Erythroblast (primary cell): ENCODE results near the gene LRRC49.

Experiments used
- GATA1 ChIP-seq: IDR thresholded peaks from 2 replicates; pipeline ENCODE4 v1.6.1; 2011; ENCODE audit warnings: low read depth, mild to moderate bottlenecking, control low read depth, low read length, moderate library complexity
- POLR2A ChIP-seq: IDR thresholded peaks from 2 replicates; pipeline ENCODE4 v1.6.1; 2011; ENCODE audit warnings: mild to moderate bottlenecking, low read length

DNA sequence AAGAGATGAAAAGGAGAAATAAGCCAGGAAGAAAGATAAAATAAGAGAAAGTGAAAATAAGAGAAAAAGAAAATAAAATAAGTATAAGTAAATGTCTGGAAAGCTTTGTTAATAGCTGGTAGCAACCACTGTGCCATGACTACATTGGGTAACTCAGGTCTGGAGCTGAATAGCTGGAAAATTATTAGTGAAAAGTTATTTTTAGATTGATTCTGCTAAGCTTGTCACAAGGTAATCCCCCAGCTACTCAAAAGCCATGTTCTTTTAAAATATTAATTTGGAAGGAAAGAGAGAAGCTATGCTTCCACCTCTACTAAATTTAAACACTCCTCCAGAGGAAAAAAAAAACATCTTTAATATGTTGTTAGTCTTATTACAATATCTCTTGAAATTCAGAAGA is 117.8 kb downstream of the LRRC49 start:
- TF ChIP-seq POLR2A (no peak), GATA1 (no peak)
